Stimulated activated naive B cell treated with anti-CD40 and anti-IgM and Interleukin-4, amounts not matched to agents 10 μg/mL and 1 μg/mL and 100 μg/mL, for 72 hours (primary cell): ENCODE data around the gene HS6ST2.
A peak's percentile ranks its signal among the peaks of the same experiment; 100 is the strongest.

Experiments used
- ATAC-seq, 2 donors: fragments of 150-1000 bp; cut with Tn5 transposase; replicated peaks; 2 replicates each; pipeline ENCODE4 v1.10.0; 2021; ENCODE audit warnings: moderate library complexity in 1 of 2
- DNase-seq: peaks from one replicate; pipeline ENCODE4 v3.0.0; 2021
- H3K27ac Mint-ChIP-seq: one replicate; pipeline ENCODE4 v1.8.0; 2022; ENCODE audit warnings: mild to moderate bottlenecking, mixed read lengths
- H3K27me3 Mint-ChIP-seq, 2 donors: one replicate each; pipeline ENCODE4 v1.8.0; 2022; ENCODE audit warnings: mixed read lengths in 2 of 2
- H3K36me3 Mint-ChIP-seq, 2 donors: one replicate each; pipeline ENCODE4 v1.8.0; 2022; ENCODE audit warnings: mixed read lengths in 2 of 2, mild to moderate bottlenecking in 1 of 2
- H3K4me1 Mint-ChIP-seq, 2 donors: one replicate each; pipeline ENCODE4 v1.8.0; 2022; ENCODE audit warnings: mixed read lengths in 2 of 2, mild to moderate bottlenecking in 1 of 2
- H3K4me3 Mint-ChIP-seq, 2 donors: one replicate each; pipeline ENCODE4 v1.8.0; 2022; ENCODE audit warnings: mild to moderate bottlenecking in 2 of 2, mixed read lengths in 2 of 2, moderate library complexity in 1 of 2
- H3K9me3 Mint-ChIP-seq, 2 donors: one replicate each; pipeline ENCODE4 v1.8.0; 2022; ENCODE audit warnings: mixed read lengths in 2 of 2, mild to moderate bottlenecking in 1 of 2

The HS6ST2 gene

DNA sequence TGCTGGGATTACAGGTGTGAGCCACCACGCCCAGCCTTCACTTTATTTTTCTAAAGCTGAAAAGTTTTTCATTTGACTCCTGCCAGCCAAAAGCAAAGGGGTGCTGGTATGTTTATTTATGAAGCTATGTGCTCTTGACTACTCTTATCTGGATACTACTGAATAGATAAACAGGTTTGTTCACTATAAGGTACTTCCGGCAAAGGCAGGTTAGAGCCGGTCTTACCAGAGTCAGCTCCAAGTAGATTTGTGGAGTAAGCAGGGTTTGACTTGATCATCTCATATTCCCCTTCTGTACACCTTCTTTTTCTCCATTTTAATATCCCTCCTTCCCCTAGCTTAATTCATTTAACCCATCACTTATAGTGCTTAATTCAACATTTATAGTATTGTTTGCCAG is 294.2 kb downstream of the HS6ST2 start:
- H3K9me3 Mint-ChIP-seq = no peaks in the 10 kb centered on the region
- no peaks in the 10 kb centered on the region for H3K36me3 Mint-ChIP-seq
- DNase-seq (no peak), ATAC-seq (no peak)
- H3K4me1 Mint-ChIP-seq = no peaks in the 10 kb centered on the region
- H3K4me3 Mint-ChIP-seq = no peak overlapping the region
- peaks cover 0 to 24% of the 10 kb centered on the region in 2 donors for H3K27me3 Mint-ChIP-seq
- H3K27ac Mint-ChIP-seq = no peak overlapping the region

DNA sequence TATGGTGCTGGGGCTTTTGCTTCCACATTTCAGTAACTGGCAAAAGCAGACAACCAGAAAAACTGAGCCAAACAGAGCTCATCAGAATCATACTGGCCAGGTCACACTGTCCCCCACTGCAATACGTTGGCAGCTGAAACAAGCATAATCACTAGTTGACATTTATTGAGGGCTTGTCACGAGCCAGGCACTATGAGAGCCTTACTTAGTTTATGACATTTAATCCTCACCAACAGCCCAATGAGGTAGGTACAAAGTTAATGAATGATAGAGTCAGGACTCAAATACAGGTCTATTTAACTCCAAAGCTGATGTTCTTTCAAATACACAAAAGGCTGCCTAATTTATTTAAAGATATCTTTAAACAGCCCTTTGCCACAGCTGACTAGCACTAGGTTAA is 295.6 kb downstream of the HS6ST2 start:
- Mint-ChIP-seq H3K27ac (no peak overlapping the region), H3K4me1 (no peaks in the 10 kb centered on the region), H3K27me3 (peaks cover 0 to 18% of the 10 kb centered on the region in 2 donors), H3K36me3 (no peaks in the 10 kb centered on the region), H3K4me3 (no peak overlapping the region), H3K9me3 (no peaks in the 10 kb centered on the region)
- no peak for ATAC-seq
- no peak for DNase-seq

DNA sequence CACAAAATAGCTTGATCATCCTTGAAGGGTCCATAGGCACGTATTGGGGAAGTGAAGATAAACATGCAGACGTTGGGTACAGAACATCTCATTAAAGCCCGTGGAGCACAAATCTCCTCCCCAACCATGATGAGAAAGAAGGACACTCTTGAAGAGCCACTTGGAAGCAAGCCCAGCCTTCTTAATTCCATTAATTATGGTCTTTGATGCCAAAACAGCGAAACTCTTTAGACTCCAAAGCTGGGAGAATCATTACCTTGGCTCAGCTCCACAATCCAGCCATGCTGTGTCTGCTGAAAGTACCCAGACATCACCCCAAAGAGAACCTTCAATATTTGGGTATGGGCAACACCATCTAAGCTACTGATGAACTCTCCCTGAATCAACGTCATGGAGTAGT is 300.6 kb downstream of the HS6ST2 start:
- no peak overlapping the region for H3K27ac Mint-ChIP-seq
- H3K4me3 Mint-ChIP-seq = no peak overlapping the region
- no peak for ATAC-seq
- DNase-seq = no peak
- H3K4me1 Mint-ChIP-seq = no peaks in the 10 kb centered on the region
- peaks cover 0 to 25% of the 10 kb centered on the region in 2 donors for H3K27me3 Mint-ChIP-seq
- no peaks in the 10 kb centered on the region for H3K9me3 Mint-ChIP-seq
- no peaks in the 10 kb centered on the region for H3K36me3 Mint-ChIP-seq

- ATAC-seq = no peak
- no peak overlapping the region for H3K27ac Mint-ChIP-seq
These were observed 305.6 kb downstream of the HS6ST2 start for GRCh38 chrX:132652871-132653270.

GRCh38 chrX:132651421-132652086 is 306.9 kb downstream of the HS6ST2 start:
- Mint-ChIP-seq H3K4me3 (no peak overlapping the region), H3K27ac (no peak overlapping the region), H3K36me3 (no peaks in the 10 kb centered on the region), H3K4me1 (no peaks in the 10 kb centered on the region), H3K27me3 (peaks cover 7 to 23% of the 10 kb centered on the region in 2 donors), H3K9me3 (peaks cover 0 to 2% of the 10 kb centered on the region in 2 donors)
- peak in 1 of 2 donors; percentile 52 for ATAC-seq
- no peak for DNase-seq

More at GRCh38 chrX:132652871-132653270, 305.6 kb downstream of the HS6ST2 start:
- DNase-seq = no peak
- H3K4me3 Mint-ChIP-seq = no peak overlapping the region
- no peaks in the 10 kb centered on the region for H3K9me3 Mint-ChIP-seq
- H3K4me1 Mint-ChIP-seq = no peaks in the 10 kb centered on the region
- peaks cover 0 to 18% of the 10 kb centered on the region in 2 donors for H3K27me3 Mint-ChIP-seq
- H3K36me3 Mint-ChIP-seq = no peaks in the 10 kb centered on the region

DNA sequence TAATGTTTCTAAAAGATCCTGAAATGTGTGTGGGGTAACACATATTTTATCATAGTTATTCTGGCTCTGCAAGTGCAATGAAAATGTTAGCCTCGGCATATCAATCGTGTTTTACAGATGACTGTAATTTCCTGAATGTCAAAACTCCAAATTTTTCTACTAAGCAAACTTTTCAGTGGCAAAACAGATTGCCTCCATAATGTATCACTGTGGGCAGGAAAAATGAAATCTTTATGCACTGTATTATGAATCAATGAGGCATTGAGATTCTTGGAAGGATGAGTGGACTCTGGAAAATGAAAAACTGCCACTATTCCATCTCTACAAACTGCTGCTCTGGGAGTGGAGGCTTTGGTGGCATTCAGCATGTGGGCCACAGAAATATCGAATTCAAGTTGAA is 309.5 kb downstream of the HS6ST2 start:
- no peaks in the 10 kb centered on the region for H3K36me3 Mint-ChIP-seq
- H3K4me3 Mint-ChIP-seq = no peak overlapping the region
- H3K4me1 Mint-ChIP-seq = no peaks in the 10 kb centered on the region

GRCh38 chrX:132639446-132639845 is 319.0 kb downstream of the HS6ST2 start:
- Mint-ChIP-seq H3K4me1 (no peaks in the 10 kb centered on the region), H3K27ac (no peak overlapping the region), H3K4me3 (no peak overlapping the region), H3K36me3 (no peaks in the 10 kb centered on the region), H3K27me3 (peaks cover 0 to 33% of the 10 kb centered on the region in 2 donors), H3K9me3 (no peaks in the 10 kb centered on the region)
- DNase-seq = no peak
- ATAC-seq = no peak

More for the DNA sequence above, 309.5 kb downstream of the HS6ST2 start:
- H3K27me3 Mint-ChIP-seq = peaks cover 7 to 27% of the 10 kb centered on the region in 2 donors
- ATAC-seq (no peak), DNase-seq (no peak)
- H3K9me3 Mint-ChIP-seq = peaks cover 0 to 2% of the 10 kb centered on the region in 2 donors
- no peak overlapping the region for H3K27ac Mint-ChIP-seq

- Mint-ChIP-seq H3K9me3 (no peaks in the 10 kb centered on the region), H3K27me3 (peaks cover 0 to 28% of the 10 kb centered on the region in 2 donors), H3K4me1 (no peaks in the 10 kb centered on the region), H3K4me3 (no peak overlapping the region), H3K36me3 (no peaks in the 10 kb centered on the region), H3K27ac (no peak overlapping the region)
- no peak for ATAC-seq
- DNase-seq = no peak
These were observed 320.1 kb downstream of the HS6ST2 start for GRCh38 chrX:132638313-132638712.

GRCh38 chrX:132636080-132636479 is 322.3 kb downstream of the HS6ST2 start:
- ATAC-seq (no peak), DNase-seq (no peak)
- no peak overlapping the region for H3K27ac Mint-ChIP-seq
- H3K4me3 Mint-ChIP-seq = no peak overlapping the region
- peaks cover 0 to 2% of the 10 kb centered on the region in 2 donors for H3K4me1 Mint-ChIP-seq
- H3K27me3 Mint-ChIP-seq = peaks cover 0 to 28% of the 10 kb centered on the region in 2 donors
- no peaks in the 10 kb centered on the region for H3K36me3 Mint-ChIP-seq
- H3K9me3 Mint-ChIP-seq = no peaks in the 10 kb centered on the region

GRCh38 chrX:132634521-132634920 is 323.9 kb downstream of the HS6ST2 start:
- ATAC-seq (no peak), DNase-seq (no peak)
- Mint-ChIP-seq H3K4me1 (peaks cover 0 to 2% of the 10 kb centered on the region in 2 donors), H3K4me3 (no peak overlapping the region), H3K27ac (no peak overlapping the region), H3K36me3 (no peaks in the 10 kb centered on the region), H3K27me3 (peaks cover 0 to 18% of the 10 kb centered on the region in 2 donors), H3K9me3 (no peaks in the 10 kb centered on the region)

GRCh38 chrX:132631579-132632232 is 326.7 kb downstream of the HS6ST2 start:
- H3K27ac Mint-ChIP-seq = no peak overlapping the region
- no peaks in the 10 kb centered on the region for H3K9me3 Mint-ChIP-seq
- H3K4me1 Mint-ChIP-seq = peaks cover 0 to 2% of the 10 kb centered on the region in 2 donors
- ATAC-seq (peak; percentile 48 to 74), DNase-seq (no peak)
- no peaks in the 10 kb centered on the region for H3K36me3 Mint-ChIP-seq
- H3K27me3 Mint-ChIP-seq = peaks cover 0 to 24% of the 10 kb centered on the region in 2 donors
- H3K4me3 Mint-ChIP-seq = no peak overlapping the region

GRCh38 chrX:132624466-132624865 is 334.0 kb downstream of the HS6ST2 start:
- H3K27me3 Mint-ChIP-seq = peaks cover 0 to 16% of the 10 kb centered on the region in 2 donors
- no peak overlapping the region for H3K4me3 Mint-ChIP-seq
- no peaks in the 10 kb centered on the region for H3K9me3 Mint-ChIP-seq
- DNase-seq (no peak), ATAC-seq (no peak)
- peaks cover 9 to 14% of the 10 kb centered on the region in 2 donors for H3K4me1 Mint-ChIP-seq
- H3K36me3 Mint-ChIP-seq = no peaks in the 10 kb centered on the region
- H3K27ac Mint-ChIP-seq = no peak overlapping the region

GRCh38 chrX:132623942-132624341 is 334.5 kb downstream of the HS6ST2 start:
- Mint-ChIP-seq H3K36me3 (no peaks in the 10 kb centered on the region), H3K4me1 (peaks cover 9 to 14% of the 10 kb centered on the region in 2 donors), H3K9me3 (no peaks in the 10 kb centered on the region), H3K27ac (no peak overlapping the region), H3K27me3 (peaks cover 0 to 11% of the 10 kb centered on the region in 2 donors), H3K4me3 (no peak overlapping the region)
- ATAC-seq = no peak
- no peak for DNase-seq

DNA sequence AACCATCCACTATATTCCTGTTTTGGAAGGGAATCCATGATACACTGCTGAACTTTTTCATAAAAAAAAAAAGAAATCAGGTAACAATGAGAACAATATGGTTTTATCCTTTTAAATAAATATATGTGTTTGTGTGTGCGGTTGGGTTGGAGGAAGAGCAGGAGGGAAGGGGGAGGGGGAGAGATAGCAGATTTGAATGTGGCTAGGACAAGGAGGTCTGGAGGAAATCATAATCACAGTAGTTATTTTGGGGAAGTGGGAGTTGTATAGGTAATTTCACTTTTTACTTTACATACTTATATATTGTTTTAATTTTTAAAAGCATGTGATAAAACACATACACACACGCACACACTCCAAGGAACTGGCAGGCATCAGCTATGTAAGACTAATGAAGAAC is 335.1 kb downstream of the HS6ST2 start:
- Mint-ChIP-seq H3K4me3 (no peak overlapping the region), H3K27ac (no peak overlapping the region), H3K36me3 (no peaks in the 10 kb centered on the region), H3K27me3 (peaks cover 0 to 8% of the 10 kb centered on the region in 2 donors), H3K9me3 (no peaks in the 10 kb centered on the region), H3K4me1 (peaks cover 9 to 14% of the 10 kb centered on the region in 2 donors)
- no peak for ATAC-seq
- DNase-seq = no peak

- no peaks in the 10 kb centered on the region for H3K9me3 Mint-ChIP-seq
- H3K36me3 Mint-ChIP-seq = no peaks in the 10 kb centered on the region
- H3K27me3 Mint-ChIP-seq = peaks cover 0 to 8% of the 10 kb centered on the region in 2 donors
- no peak overlapping the region for H3K4me3 Mint-ChIP-seq
- H3K4me1 Mint-ChIP-seq = peaks cover 9 to 14% of the 10 kb centered on the region in 2 donors
- peak; percentile 67 to 68 for ATAC-seq
- H3K27ac Mint-ChIP-seq = no peak overlapping the region
- peak; percentile 10 for DNase-seq
These were observed 336.3 kb downstream of the HS6ST2 start for GRCh38 chrX:132622130-132622529.
